Epithelial cell of proximal tubule (primary cell): Measurements from ENCODE around the gene PBLD. TPM values are rescaled to one million over a fixed set of nuclear protein-coding genes. Genes with fewer than 3 reads are reported as not detected.

Source experiments
- DNase-seq: peaks from one replicate; pipeline ENCODE4 v3.0.0-alpha.2; 2011; ENCODE audit warnings: low read depth
- H3K4me3 ChIP-seq: 2 replicates; pipeline ENCODE4 v1.5.1; 2011; ENCODE audit warnings: low read depth, mild to moderate bottlenecking, low read length
- CTCF ChIP-seq: conservative IDR thresholded peaks from 2 replicates; pipeline ENCODE4 v1.5.1; 2012; ENCODE audit warnings: low read depth, mild to moderate bottlenecking, low read length
- total RNA-seq: library from RNA; depleted of rRNA; stranded (reverse); fragments of >200 nt; gene quantifications from 2 replicates; pipeline ENCODE4 v1.2.3, GENCODE V29; 2015

PBLD gene
- total RNA-seq, 1 donor from 2014 or later = 1.7 TPM

GRCh38 chr10:68362590-68362989, 29.9 kb upstream of the PBLD start:
- H3K4me3 ChIP-seq = no peak overlapping the region
- DNase-seq = no peak
- no peak for TF ChIP-seq CTCF

GRCh38 chr10:68359189-68359588, 26.5 kb upstream of the PBLD start:
- TF ChIP-seq CTCF = no peak
- no peak for DNase-seq
- no peak overlapping the region for H3K4me3 ChIP-seq

GRCh38 chr10:68353537-68353936, 20.8 kb upstream of the PBLD start:
- DNase-seq = no peak
- H3K4me3 ChIP-seq = no peak overlapping the region
- no peak for TF ChIP-seq CTCF

- DNase-seq = no peak
- peak; percentile 81 for TF ChIP-seq CTCF
- no peak overlapping the region for H3K4me3 ChIP-seq
Observed at GRCh38 chr10:68348265-68348741, 15.6 kb upstream of the PBLD start.

GRCh38 chr10:68346774-68347173, 14.0 kb upstream of the PBLD start:
- no peak for TF ChIP-seq CTCF
- H3K4me3 ChIP-seq = no peak overlapping the region
- no peak for DNase-seq

GRCh38 chr10:68345621-68346020, 12.9 kb upstream of the PBLD start:
- no peak overlapping the region for H3K4me3 ChIP-seq
- no peak for TF ChIP-seq CTCF
- no peak for DNase-seq

- no peak for DNase-seq
- H3K4me3 ChIP-seq = no peak overlapping the region
- no peak for TF ChIP-seq CTCF
Observed at GRCh38 chr10:68342909-68343516, 10.3 kb upstream of the PBLD start.
